ENCODE results near the gene PLCD3. TPM values are rescaled to one million over a fixed set of nuclear protein-coding genes. Genes with fewer than 3 reads are reported as not detected.

The PLCD3 gene
- total and polyA plus RNA-seq, 9 of the 15 experiments (the other 6 are each of a cell fraction or from before 2014, with no cell fraction given): 0.20 to 22.6 (median 7.5) TPM

DNA sequence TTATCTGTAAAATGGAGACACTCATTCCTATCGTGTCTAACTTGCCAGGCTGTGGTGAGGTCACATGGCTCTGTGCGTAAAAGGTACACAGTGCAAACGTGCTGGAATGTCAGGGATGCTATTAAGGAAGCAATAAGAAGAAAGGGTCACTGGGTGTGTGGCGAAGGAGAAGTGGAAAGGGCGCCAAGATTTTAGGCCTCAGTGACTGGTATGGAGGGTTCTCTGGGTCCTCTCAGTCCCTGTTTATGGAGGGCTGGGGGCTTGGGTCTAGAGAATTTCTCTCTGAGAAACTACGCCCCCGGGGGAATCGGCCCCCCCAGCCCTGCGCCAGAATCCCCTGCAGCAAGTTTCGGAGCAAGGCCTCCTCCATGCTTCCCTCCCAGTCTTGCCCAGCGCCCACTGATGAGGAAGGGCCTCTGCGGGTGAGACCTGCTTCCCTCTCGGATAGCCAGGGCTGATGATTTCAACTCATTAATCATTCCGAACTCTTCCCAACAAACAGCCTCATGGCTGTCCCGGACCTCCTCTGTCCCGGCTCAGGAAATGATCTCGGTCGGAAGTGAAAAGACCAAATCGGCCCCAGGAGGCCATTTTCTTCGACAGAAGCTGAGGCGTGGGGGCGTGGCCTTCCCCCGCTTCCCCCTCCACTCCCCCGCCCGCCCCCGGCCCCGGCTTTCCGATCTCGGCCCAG lies 14.7 kb upstream of the PLCD3 start (continued):
- TF ChIP-seq, protein P1, sequence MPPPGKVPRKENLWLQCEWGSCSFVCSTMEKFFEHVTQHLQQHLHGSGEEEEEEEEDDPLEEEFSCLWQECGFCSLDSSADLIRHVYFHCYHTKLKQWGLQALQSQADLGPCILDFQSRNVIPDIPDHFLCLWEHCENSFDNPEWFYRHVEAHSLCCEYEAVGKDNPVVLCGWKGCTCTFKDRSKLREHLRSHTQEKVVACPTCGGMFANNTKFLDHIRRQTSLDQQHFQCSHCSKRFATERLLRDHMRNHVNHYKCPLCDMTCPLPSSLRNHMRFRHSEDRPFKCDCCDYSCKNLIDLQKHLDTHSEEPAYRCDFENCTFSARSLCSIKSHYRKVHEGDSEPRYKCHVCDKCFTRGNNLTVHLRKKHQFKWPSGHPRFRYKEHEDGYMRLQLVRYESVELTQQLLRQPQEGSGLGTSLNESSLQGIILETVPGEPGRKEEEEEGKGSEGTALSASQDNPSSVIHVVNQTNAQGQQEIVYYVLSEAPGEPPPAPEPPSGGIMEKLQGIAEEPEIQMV (tag; conservative IDR thresholded peaks at IDR 0.05; ENCODE audit: low read depth): 0 out of 2 replicates have a peak, but pooled peaks have one; percentile 9
- TF ChIP-seq SMARCA4 (IDR thresholded peaks at IDR 0.05) (peak; percentile 74; the same call in 1 of the 2 replicates), ZNF354B (CRISPR knock-in tag; IDR thresholded peaks at IDR 0.05) (no peak), SRSF3 (IDR thresholded peaks at IDR 0.05; ENCODE audit: insufficient read depth, low read length) (peak; percentile 50; the same call in 1 of the 2 replicates), NFE2L1 (tag; IDR thresholded peaks at IDR 0.05; ENCODE audit: borderline replicate concordance, low read depth) (no peak), TFAM (CRISPR knock-in tag; conservative IDR thresholded peaks at IDR 0.05) (no peak), ZNF408 (CRISPR knock-in tag; IDR thresholded peaks at IDR 0.05; ENCODE audit: low read depth) (no peak), SOX6 (IDR thresholded peaks at IDR 0.05) (peak; percentile 82), ZC3H11A (IDR thresholded peaks at IDR 0.05; ENCODE audit: low read depth, low read length) (0 out of 2 replicates have a peak, but pooled peaks have one; percentile 16), ESRRA (IDR thresholded peaks at IDR 0.05; ENCODE audit: borderline replicate concordance, low read depth) (peak; percentile 83), ZNF695 (CRISPR knock-in tag; IDR thresholded peaks at IDR 0.05) (peak; percentile 53; the same call in 1 of the 2 replicates)
- TF ChIP-seq, protein P2, sequence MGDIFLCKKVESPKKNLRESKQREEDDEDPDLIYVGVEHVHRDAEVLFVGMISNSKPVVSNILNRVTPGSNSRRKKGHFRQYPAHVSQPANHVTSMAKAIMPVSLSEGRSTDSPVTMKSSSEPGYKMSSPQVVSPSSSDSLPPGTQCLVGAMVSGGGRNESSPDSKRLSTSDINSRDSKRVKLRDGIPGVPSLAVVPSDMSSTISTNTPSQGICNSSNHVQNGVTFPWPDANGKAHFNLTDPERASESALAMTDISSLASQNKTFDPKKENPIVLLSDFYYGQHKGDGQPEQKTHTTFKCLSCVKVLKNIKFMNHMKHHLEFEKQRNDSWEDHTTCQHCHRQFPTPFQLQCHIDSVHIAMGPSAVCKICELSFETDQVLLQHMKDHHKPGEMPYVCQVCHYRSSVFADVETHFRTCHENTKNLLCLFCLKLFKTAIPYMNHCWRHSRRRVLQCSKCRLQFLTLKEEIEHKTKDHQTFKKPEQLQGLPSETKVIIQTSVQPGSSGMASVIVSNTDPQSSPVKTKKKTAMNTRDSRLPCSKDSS (IDR thresholded peaks at IDR 0.05; ENCODE audit: low read depth, partially characterized antibody): no peak
- TF ChIP-seq, protein P3, sequence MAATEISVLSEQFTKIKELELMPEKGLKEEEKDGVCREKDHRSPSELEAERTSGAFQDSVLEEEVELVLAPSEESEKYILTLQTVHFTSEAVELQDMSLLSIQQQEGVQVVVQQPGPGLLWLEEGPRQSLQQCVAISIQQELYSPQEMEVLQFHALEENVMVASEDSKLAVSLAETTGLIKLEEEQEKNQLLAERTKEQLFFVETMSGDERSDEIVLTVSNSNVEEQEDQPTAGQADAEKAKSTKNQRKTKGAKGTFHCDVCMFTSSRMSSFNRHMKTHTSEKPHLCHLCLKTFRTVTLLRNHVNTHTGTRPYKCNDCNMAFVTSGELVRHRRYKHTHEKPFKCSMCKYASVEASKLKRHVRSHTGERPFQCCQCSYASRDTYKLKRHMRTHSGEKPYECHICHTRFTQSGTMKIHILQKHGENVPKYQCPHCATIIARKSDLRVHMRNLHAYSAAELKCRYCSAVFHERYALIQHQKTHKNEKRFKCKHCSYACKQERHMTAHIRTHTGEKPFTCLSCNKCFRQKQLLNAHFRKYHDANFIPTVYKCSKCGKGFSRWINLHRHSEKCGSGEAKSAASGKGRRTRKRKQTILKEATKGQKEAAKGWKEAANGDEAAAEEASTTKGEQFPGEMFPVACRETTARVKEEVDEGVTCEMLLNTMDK (IDR thresholded peaks at IDR 0.05; ENCODE audit: borderline replicate concordance, insufficient read depth, low read depth, low read length, poor library complexity, severe bottlenecking): no peak
- TF ChIP-seq, protein P4, sequence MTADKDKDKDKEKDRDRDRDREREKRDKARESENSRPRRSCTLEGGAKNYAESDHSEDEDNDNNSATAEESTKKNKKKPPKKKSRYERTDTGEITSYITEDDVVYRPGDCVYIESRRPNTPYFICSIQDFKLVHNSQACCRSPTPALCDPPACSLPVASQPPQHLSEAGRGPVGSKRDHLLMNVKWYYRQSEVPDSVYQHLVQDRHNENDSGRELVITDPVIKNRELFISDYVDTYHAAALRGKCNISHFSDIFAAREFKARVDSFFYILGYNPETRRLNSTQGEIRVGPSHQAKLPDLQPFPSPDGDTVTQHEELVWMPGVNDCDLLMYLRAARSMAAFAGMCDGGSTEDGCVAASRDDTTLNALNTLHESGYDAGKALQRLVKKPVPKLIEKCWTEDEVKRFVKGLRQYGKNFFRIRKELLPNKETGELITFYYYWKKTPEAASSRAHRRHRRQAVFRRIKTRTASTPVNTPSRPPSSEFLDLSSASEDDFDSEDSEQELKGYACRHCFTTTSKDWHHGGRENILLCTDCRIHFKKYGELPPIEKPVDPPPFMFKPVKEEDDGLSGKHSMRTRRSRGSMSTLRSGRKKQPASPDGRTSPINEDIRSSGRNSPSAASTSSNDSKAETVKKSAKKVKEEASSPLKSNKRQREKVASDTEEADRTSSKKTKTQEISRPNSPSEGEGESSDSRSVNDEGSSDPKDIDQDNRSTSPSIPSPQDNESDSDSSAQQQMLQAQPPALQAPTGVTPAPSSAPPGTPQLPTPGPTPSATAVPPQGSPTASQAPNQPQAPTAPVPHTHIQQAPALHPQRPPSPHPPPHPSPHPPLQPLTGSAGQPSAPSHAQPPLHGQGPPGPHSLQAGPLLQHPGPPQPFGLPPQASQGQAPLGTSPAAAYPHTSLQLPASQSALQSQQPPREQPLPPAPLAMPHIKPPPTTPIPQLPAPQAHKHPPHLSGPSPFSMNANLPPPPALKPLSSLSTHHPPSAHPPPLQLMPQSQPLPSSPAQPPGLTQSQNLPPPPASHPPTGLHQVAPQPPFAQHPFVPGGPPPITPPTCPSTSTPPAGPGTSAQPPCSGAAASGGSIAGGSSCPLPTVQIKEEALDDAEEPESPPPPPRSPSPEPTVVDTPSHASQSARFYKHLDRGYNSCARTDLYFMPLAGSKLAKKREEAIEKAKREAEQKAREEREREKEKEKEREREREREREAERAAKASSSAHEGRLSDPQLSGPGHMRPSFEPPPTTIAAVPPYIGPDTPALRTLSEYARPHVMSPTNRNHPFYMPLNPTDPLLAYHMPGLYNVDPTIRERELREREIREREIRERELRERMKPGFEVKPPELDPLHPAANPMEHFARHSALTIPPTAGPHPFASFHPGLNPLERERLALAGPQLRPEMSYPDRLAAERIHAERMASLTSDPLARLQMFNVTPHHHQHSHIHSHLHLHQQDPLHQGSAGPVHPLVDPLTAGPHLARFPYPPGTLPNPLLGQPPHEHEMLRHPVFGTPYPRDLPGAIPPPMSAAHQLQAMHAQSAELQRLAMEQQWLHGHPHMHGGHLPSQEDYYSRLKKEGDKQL (CRISPR knock-in tag; IDR thresholded peaks at IDR 0.05; ENCODE audit: borderline replicate concordance): no peak
- TF ChIP-seq, protein P5, sequence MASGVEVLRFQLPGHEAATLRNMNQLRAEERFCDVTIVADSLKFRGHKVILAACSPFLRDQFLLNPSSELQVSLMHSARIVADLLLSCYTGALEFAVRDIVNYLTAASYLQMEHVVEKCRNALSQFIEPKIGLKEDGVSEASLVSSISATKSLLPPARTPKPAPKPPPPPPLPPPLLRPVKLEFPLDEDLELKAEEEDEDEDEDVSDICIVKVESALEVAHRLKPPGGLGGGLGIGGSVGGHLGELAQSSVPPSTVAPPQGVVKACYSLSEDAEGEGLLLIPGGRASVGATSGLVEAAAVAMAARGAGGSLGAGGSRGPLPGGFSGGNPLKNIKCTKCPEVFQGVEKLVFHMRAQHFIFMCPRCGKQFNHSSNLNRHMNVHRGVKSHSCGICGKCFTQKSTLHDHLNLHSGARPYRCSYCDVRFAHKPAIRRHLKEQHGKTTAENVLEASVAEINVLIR (CRISPR knock-in tag; IDR thresholded peaks at IDR 0.05): no peak

Measured in K562 (cell line).